H1 (cell line): ENCODE results near the gene TMEM121B.
"Not testable (repeated sequence)": the region's sequence is repeated elsewhere in the genome, so short reads cannot be mapped to it uniquely, and the experiment has no call there.

Experiments
- BRCA1 ChIP-seq: IDR thresholded peaks from 2 replicates; pipeline ENCODE4 v1.6.1; 2012; ENCODE audit warnings: low read depth, low read length, improper control_type of control experiment
- CTCF ChIP-seq, 3 experiments: IDR thresholded peaks; 1 replicate in 2 of 3; 2 replicates in 1 of 3; pipeline versions ENCODE4 v1.5.1 to v1.6.1; 2011; ENCODE audit warnings: low read length in 3 of 3, mild to moderate bottlenecking in 3 of 3, inconsistent platforms in 2 of 3, low read depth in 1 of 3, moderate library complexity in 1 of 3; ENCODE audit not compliant: insufficient read depth in 1 of 3; ENCODE audit errors: control extremely low read depth in 1 of 3
- SIN3A ChIP-seq, 2 experiments: IDR thresholded peaks in 1 of 2; conservative IDR thresholded peaks in 1 of 2; 2 replicates each; pipeline ENCODE4 v1.6.1; 2011 to 2012; ENCODE audit warnings: low read length in 2 of 2, improper control_type of control experiment in 1 of 2, low read depth in 1 of 2, mild to moderate bottlenecking in 1 of 2

- TF ChIP-seq CTCF (IDR thresholded peaks at IDR 0.05; ENCODE audit: control extremely low read depth in 1 of 3, insufficient read depth in 1 of 3, low read depth in 1 of 3, low read length in 3 of 3); BRCA1; SIN3A (conservative IDR thresholded peaks at IDR 0.05 in 1 of 2, IDR thresholded peaks at IDR 0.05 in 1 of 2; ENCODE audit: low read depth in 1 of 2, low read length in 2 of 2): not testable (repeated sequence)
Measured at GRCh38 chr22:17147458-17147857, 26.3 kb upstream of the TMEM121B start.
